DND-41 (cell line): ENCODE results near the gene ARL13B.

Experiments
- ATAC-seq: fragments of 200-7000 bp; cut with Tn5 transposase; 3 replicates; pipeline ENCODE4 v1.9.1; 2021; ENCODE audit warnings: low read depth; ENCODE audit not compliant: insufficient read depth
- DNase-seq: peaks from one replicate; pipeline ENCODE4 v3.0.0-alpha.2; 2020
- H2AFZ ChIP-seq: 2 replicates; pipeline ENCODE4 v1.6.0; 2012; ENCODE audit warnings: low read depth, low read length
- H3K27ac ChIP-seq: 2 replicates; pipeline ENCODE4 v1.5.1; 2012; ENCODE audit warnings: low read length, inconsistent platforms
- H3K27me3 ChIP-seq: fragments of 200-600 bp; sonication (generic); 2 replicates; pipeline ENCODE4 v1.6.0; 2012; ENCODE audit warnings: low read length, mild to moderate bottlenecking, inconsistent platforms; ENCODE audit not compliant: insufficient read depth, poor library complexity
- H3K36me3 ChIP-seq: 2 replicates; pipeline ENCODE4 v1.5.1; 2012; ENCODE audit warnings: low read length, inconsistent platforms; ENCODE audit not compliant: insufficient read depth
- H3K4me1 ChIP-seq: 2 replicates; pipeline ENCODE4 v1.5.1; 2012; ENCODE audit warnings: mild to moderate bottlenecking, low read length; ENCODE audit not compliant: insufficient read depth
- H3K4me2 ChIP-seq: 2 replicates; pipeline ENCODE4 v1.6.0; 2012; ENCODE audit warnings: mild to moderate bottlenecking, moderate library complexity, low read length, inconsistent platforms; ENCODE audit not compliant: insufficient read depth
- H3K4me3 ChIP-seq, 2 experiments: fragments of 200-600 bp in 1 of 2; shearing (Covaris generic) in 1 of 2; 2 replicates each; pipeline ENCODE4 v1.5.1; 2012 to 2016; ENCODE audit warnings: inconsistent platforms in 2 of 2, low read length in 2 of 2, mild to moderate bottlenecking in 2 of 2, low read depth in 1 of 2, moderate library complexity in 1 of 2
- H3K79me2 ChIP-seq: 2 replicates; pipeline ENCODE4 v1.6.0; 2012; ENCODE audit warnings: low read length, inconsistent platforms; ENCODE audit not compliant: insufficient read depth
- H3K9ac ChIP-seq: 2 replicates; pipeline ENCODE4 v1.6.0; 2012; ENCODE audit warnings: low read depth, mild to moderate bottlenecking, inconsistent platforms, low read length, moderate library complexity
- H3K9me3 ChIP-seq: 2 replicates; pipeline ENCODE4 v1.5.1; 2012; ENCODE audit warnings: low read length, moderate library complexity, mild to moderate bottlenecking, inconsistent platforms; ENCODE audit not compliant: insufficient read depth, severe bottlenecking
- H4K20me1 ChIP-seq: 2 replicates; pipeline ENCODE4 v1.6.0; 2012; ENCODE audit warnings: low read length; ENCODE audit not compliant: insufficient read depth
- CTCF ChIP-seq: IDR thresholded peaks from 2 replicates; pipeline ENCODE4 v1.5.1; 2012; ENCODE audit warnings: borderline replicate concordance, low read length, moderate library complexity, mild to moderate bottlenecking; ENCODE audit not compliant: poor library complexity, severe bottlenecking; ENCODE audit errors: extremely low read depth
- EZH2 ChIP-seq: IDR thresholded peaks from 3 replicates; pipeline ENCODE4 v1.6.1; 2012; ENCODE audit warnings: borderline replicate concordance, low read depth, mild to moderate bottlenecking, moderate library complexity, low read length, inconsistent platforms; ENCODE audit not compliant: severe bottlenecking

Gene ARL13B

GRCh38 chr3:94011233-94011711 lies 31.3 kb downstream of the ARL13B start:
- H3K36me3 ChIP-seq: no peaks in the 10 kb centered on the region
- ATAC-seq: no peak

GRCh38 chr3:94012185-94012584 lies 32.2 kb downstream of the ARL13B start:
- H3K4me2 ChIP-seq: no peak overlapping the region
- TF ChIP-seq EZH2: no peak

More at GRCh38 chr3:94011233-94011711, 31.3 kb downstream of the ARL13B start:
- H3K4me3 ChIP-seq: no peak overlapping the region
- no peak overlapping the region for H3K9ac ChIP-seq
- no peak overlapping the region for H2AFZ ChIP-seq
- H3K27ac ChIP-seq: no peak overlapping the region
- no peaks in the 10 kb centered on the region for H3K27me3 ChIP-seq
- no peaks in the 10 kb centered on the region for H4K20me1 ChIP-seq
- H3K9me3 ChIP-seq: no peaks in the 10 kb centered on the region
- no peaks in the 10 kb centered on the region for H3K4me1 ChIP-seq
- no peak for DNase-seq
- TF ChIP-seq EZH2: no peak
- no peak overlapping the region for H3K4me2 ChIP-seq
- H3K79me2 ChIP-seq: no peaks in the 10 kb centered on the region

GRCh38 chr3:94015025-94015424 lies 35.1 kb downstream of the ARL13B start:
- no peaks in the 10 kb centered on the region for H3K4me1 ChIP-seq
- TF ChIP-seq EZH2 (no peak), CTCF (no peak)
- H4K20me1 ChIP-seq: no peaks in the 10 kb centered on the region
- H3K9ac ChIP-seq: no peak overlapping the region
- no peak overlapping the region for H3K4me3 ChIP-seq
- no peaks in the 10 kb centered on the region for H3K36me3 ChIP-seq
- H2AFZ ChIP-seq: no peak overlapping the region
- no peaks in the 10 kb centered on the region for H3K27me3 ChIP-seq
- ATAC-seq (no peak), DNase-seq (no peak)
- no peak overlapping the region for H3K27ac ChIP-seq
- H3K9me3 ChIP-seq: no peaks in the 10 kb centered on the region
- H3K4me2 ChIP-seq: no peak overlapping the region
- no peaks in the 10 kb centered on the region for H3K79me2 ChIP-seq

More at GRCh38 chr3:94012185-94012584, 32.2 kb downstream of the ARL13B start:
- no peak overlapping the region for H2AFZ ChIP-seq
- no peaks in the 10 kb centered on the region for H4K20me1 ChIP-seq
- H3K9me3 ChIP-seq: no peaks in the 10 kb centered on the region
- no peak overlapping the region for H3K27ac ChIP-seq
- H3K79me2 ChIP-seq: no peaks in the 10 kb centered on the region
- no peak overlapping the region for H3K4me3 ChIP-seq
- H3K9ac ChIP-seq: no peak overlapping the region
- DNase-seq (no peak), ATAC-seq (no peak)
- no peaks in the 10 kb centered on the region for H3K36me3 ChIP-seq
- no peaks in the 10 kb centered on the region for H3K27me3 ChIP-seq
- no peaks in the 10 kb centered on the region for H3K4me1 ChIP-seq

- Histone ChIP-seq H3K9me3 (no peaks in the 10 kb centered on the region), H3K9ac (no peak overlapping the region), H3K4me2 (no peak overlapping the region), H3K4me1 (no peaks in the 10 kb centered on the region), H3K27ac (no peak overlapping the region), H3K27me3 (no peaks in the 10 kb centered on the region), H4K20me1 (no peaks in the 10 kb centered on the region), H3K79me2 (no peaks in the 10 kb centered on the region), H3K36me3 (no peaks in the 10 kb centered on the region), H2AFZ (no peak overlapping the region), H3K4me3 (no peak overlapping the region)
- DNase-seq (no peak), ATAC-seq (no peak)
- no peak for TF ChIP-seq EZH2
Measured at GRCh38 chr3:94019659-94020058, 39.7 kb downstream of the ARL13B start.

- H3K79me2 ChIP-seq: no peaks in the 10 kb centered on the region
- H3K9me3 ChIP-seq: no peaks in the 10 kb centered on the region
- no peak overlapping the region for H3K4me3 ChIP-seq
- no peaks in the 10 kb centered on the region for H4K20me1 ChIP-seq
- ATAC-seq: no peak
- H3K4me1 ChIP-seq: no peaks in the 10 kb centered on the region
- H3K36me3 ChIP-seq: no peaks in the 10 kb centered on the region
- no peak overlapping the region for H2AFZ ChIP-seq
- no peak overlapping the region for H3K27ac ChIP-seq
- H3K27me3 ChIP-seq: no peaks in the 10 kb centered on the region
- no peak overlapping the region for H3K4me2 ChIP-seq
- TF ChIP-seq CTCF (no peak), EZH2 (no peak)
- no peak for DNase-seq
- H3K9ac ChIP-seq: no peak overlapping the region
Measured at GRCh38 chr3:94020293-94020692, 40.3 kb downstream of the ARL13B start.
